HepG2 (cell line): Measurements from ENCODE around the gene FAM3B. TPM values are rescaled to one million over a fixed set of nuclear protein-coding genes. Genes with fewer than 3 reads are reported as not detected.

Experiments used
- ELF3 ChIP-seq: IDR thresholded peaks from 2 replicates; pipeline ENCODE4 v1.6.1; 2016; ENCODE audit warnings: missing genetic modification reagents, missing compliant biosample characterization
- EP300 ChIP-seq, 3 experiments: sonication (generic) in 1 of 3; formaldehyde crosslinking in 1 of 3; IDR thresholded peaks; 2 replicates each; pipeline versions ENCODE4 v1.5.1 to v1.6.1; 2011 to 2020; ENCODE audit warnings: low read depth in 2 of 3, low read length in 2 of 3, borderline replicate concordance in 1 of 3, improper control_type of control experiment in 1 of 3, mild to moderate bottlenecking in 1 of 3, missing genetic modification reagents in 1 of 3, moderate library complexity in 1 of 3
- FOXA1 ChIP-seq, 2 experiments: fragments of 450-650 bp in 1 of 2; sonication (generic) in 1 of 2; formaldehyde crosslinking in 1 of 2; IDR thresholded peaks; 2 replicates each; pipeline versions ENCODE4 v1.4.0 to v1.6.1; 2016 to 2020; ENCODE audit warnings: missing genetic modification reagents in 1 of 2
- HDAC2 ChIP-seq: sonication (generic); formaldehyde crosslinking; IDR thresholded peaks from 2 replicates; pipeline ENCODE4 v1.4.0; 2020; ENCODE audit warnings: missing genetic modification reagents
- MEF2D ChIP-seq: sonication (generic); formaldehyde crosslinking; IDR thresholded peaks from 2 replicates; pipeline ENCODE4 v1.5.1; 2020; ENCODE audit warnings: mild to moderate bottlenecking, missing genetic modification reagents
- MEIS1 ChIP-seq: sonication (generic); formaldehyde crosslinking; IDR thresholded peaks from 2 replicates; pipeline ENCODE4 v1.9.0; 2021; ENCODE audit warnings: mild to moderate bottlenecking, missing genetic modification reagents, moderate library complexity, borderline replicate concordance
- NFATC3 ChIP-seq: sonication (generic); formaldehyde crosslinking; IDR thresholded peaks from 2 replicates; pipeline ENCODE4 v1.5.1; 2020; ENCODE audit warnings: mild to moderate bottlenecking, missing genetic modification reagents
- POLR2A ChIP-seq, 2 experiments: IDR thresholded peaks; 2 replicates each; pipeline ENCODE4 v1.6.1; 2011; ENCODE audit warnings: low read depth in 2 of 2, low read length in 2 of 2, mild to moderate bottlenecking in 1 of 2, moderate library complexity in 1 of 2; ENCODE audit not compliant: insufficient read depth in 1 of 2
- ZBTB21 ChIP-seq: sonication (generic); formaldehyde crosslinking; IDR thresholded peaks from 2 replicates; pipeline ENCODE4 v1.4.0; 2020; ENCODE audit warnings: missing genetic modification reagents
- ZBTB3 ChIP-seq: sonication (generic); formaldehyde crosslinking; IDR thresholded peaks from 2 replicates; pipeline ENCODE4 v1.4.0; 2020; ENCODE audit warnings: low read depth, mild to moderate bottlenecking, moderate library complexity, missing genetic modification reagents, borderline replicate concordance
- ZSCAN22 ChIP-seq: sonication (generic); formaldehyde crosslinking; IDR thresholded peaks from 2 replicates; pipeline ENCODE4 v1.4.0; 2020; ENCODE audit warnings: mild to moderate bottlenecking, missing genetic modification reagents
- polyA plus RNA-seq, 8 experiments: library from polyadenylated mRNA; depleted of rRNA in 3 of 8; stranded (reverse) in 7 of 8; unstranded in 1 of 8; fragments of >200 nt; fragmentation: Illumina TruSeq in 4 of 8; extraction: Trizol in 4 of 8; gene quantifications; 2 replicates each; pipeline versions ENCODE4 v1.2.1 to v1.2.3, GENCODE V29; 2011 to 2016; ENCODE audit warnings: low read depth in 4 of 8, missing spikeins in 1 of 8, mixed read lengths in 1 of 8; ENCODE audit not compliant: insufficient read depth in 1 of 8
- total RNA-seq, 5 experiments: library from RNA; depleted of rRNA; stranded (reverse); fragments of >200 nt; fragmentation: Illumina TruSeq; extraction: Trizol; gene quantifications; 2 replicates each; pipeline ENCODE4 v1.2.3, GENCODE V29; 2016; ENCODE audit warnings: low read depth in 1 of 5
- TF ChIP-seq, protein P1 (sequence below): sonication (generic); formaldehyde crosslinking; IDR thresholded peaks from one replicate; pipeline ENCODE4 v1.5.1; 2020; ENCODE audit warnings: mild to moderate bottlenecking, missing genetic modification reagents; ENCODE audit errors: not compliant biosample characterization
- TF ChIP-seq, protein P2 (sequence below): IDR thresholded peaks from 2 replicates; pipeline ENCODE4 v1.4.0; 2020; ENCODE audit warnings: mild to moderate bottlenecking, missing genetic modification reagents

Gene FAM3B
- total and polyA plus RNA-seq, 2 of the 13 experiments (the other 11 are each of a cell fraction or from before 2014, with no cell fraction given) = 46.5 to 62.0 TPM

DNA sequence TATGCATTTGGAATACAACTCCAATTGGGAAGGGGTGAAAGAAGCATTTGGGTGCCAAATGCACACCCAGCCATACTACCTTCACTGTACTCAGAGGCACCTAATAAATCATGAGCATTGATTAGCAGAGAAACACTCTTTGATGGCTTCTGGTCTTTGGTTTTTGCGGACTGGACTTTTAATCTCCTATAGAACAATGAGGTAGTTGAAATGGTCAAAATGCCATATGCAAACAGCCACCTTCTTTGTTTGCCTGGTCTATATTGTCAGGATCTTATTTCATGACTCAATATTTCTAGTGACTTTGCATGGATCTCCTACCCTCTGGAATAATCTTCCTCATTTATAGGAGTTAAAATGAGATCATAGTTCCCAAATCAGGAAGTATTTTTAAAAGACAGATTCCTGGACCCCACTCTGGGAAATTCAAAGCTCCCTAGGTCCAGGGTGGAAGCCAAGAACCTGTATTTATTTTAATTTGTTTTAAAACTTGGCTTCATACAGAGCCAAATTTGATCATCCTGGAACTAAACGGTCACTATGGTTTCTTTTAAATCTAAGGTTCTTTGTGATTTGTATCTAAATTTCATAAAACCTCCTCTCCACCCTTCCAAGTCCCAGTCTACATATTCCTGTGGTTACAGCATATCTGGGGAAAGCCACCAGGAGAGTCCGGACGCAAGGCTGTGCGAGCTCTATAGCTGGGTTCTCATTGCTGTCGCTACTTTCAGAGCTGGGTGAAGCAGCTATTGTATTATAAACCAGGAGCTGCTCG, 8.7 kb downstream of the FAM3B start (continued):
- TF ChIP-seq, protein P1, sequence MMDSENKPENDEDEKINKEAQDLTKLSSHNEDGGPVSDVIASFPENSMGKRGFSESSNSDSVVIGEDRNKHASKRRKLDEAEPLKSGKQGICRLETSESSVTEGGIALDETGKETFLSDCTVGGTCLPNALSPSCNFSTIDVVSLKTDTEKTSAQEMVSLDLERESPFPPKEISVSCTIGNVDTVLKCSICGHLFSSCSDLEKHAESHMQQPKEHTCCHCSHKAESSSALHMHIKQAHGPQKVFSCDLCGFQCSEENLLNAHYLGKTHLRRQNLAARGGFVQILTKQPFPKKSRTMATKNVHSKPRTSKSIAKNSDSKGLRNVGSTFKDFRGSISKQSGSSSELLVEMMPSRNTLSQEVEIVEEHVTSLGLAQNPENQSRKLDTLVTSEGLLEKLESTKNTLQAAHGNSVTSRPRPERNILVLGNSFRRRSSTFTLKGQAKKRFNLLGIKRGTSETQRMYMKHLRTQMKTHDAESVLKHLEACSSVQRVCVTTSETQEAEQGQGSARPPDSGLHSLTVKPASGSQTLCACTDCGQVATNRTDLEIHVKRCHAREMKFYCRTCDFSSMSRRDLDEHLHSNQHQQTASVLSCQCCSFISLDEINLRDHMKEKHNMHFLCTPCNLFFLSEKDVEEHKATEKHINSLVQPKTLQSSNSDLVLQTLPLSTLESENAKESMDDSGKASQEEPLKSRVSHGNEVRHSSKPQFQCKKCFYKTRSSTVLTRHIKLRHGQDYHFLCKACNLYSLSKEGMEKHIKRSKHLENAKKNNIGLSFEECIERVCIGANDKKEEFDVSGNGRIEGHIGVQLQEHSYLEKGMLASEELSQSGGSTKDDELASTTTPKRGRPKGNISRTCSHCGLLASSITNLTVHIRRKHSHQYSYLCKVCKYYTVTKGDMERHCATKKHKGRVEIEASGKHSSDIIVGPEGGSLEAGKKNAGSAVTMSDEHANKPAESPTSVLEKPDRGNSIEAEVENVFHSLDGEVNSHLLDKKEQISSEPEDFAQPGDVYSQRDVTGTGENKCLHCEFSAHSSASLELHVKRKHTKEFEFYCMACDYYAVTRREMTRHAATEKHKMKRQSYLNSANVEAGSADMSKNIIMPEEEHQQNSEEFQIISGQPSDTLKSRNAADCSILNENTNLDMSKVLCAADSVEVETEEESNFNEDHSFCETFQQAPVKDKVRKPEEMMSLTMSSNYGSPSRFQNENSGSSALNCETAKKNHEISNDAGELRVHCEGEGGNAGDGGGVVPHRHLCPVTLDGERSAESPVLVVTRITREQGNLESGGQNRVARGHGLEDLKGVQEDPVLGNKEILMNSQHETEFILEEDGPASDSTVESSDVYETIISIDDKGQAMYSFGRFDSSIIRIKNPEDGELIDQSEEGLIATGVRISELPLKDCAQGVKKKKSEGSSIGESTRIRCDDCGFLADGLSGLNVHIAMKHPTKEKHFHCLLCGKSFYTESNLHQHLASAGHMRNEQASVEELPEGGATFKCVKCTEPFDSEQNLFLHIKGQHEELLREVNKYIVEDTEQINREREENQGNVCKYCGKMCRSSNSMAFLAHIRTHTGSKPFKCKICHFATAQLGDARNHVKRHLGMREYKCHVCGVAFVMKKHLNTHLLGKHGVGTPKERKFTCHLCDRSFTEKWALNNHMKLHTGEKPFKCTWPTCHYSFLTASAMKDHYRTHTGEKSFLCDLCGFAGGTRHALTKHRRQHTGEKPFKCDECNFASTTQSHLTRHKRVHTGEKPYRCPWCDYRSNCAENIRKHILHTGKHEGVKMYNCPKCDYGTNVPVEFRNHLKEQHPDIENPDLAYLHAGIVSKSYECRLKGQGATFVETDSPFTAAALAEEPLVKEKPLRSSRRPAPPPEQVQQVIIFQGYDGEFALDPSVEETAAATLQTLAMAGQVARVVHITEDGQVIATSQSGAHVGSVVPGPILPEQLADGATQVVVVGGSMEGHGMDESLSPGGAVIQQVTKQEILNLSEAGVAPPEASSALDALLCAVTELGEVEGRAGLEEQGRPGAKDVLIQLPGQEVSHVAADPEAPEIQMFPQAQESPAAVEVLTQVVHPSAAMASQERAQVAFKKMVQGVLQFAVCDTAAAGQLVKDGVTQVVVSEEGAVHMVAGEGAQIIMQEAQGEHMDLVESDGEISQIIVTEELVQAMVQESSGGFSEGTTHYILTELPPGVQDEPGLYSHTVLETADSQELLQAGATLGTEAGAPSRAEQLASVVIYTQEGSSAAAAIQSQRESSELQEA (CRISPR knock-in tag) = no peak
- TF ChIP-seq EP300 (IDR thresholded peaks at IDR 0.05; ENCODE audit: low read depth in 2 of 2, low read length in 2 of 2) (peak in 1 of 2 experiments; percentile 41; a peak in 1 of 4 replicates), EP300 (CRISPR knock-in tag; IDR thresholded peaks at IDR 0.05; ENCODE audit: borderline replicate concordance) (0 out of 2 replicates have a peak, but pooled peaks have one; percentile 16), HDAC2 (CRISPR knock-in tag) (peak; percentile 16; the same call in 1 of the 2 replicates), ZSCAN22 (CRISPR knock-in tag) (no peak), MEF2D (CRISPR knock-in tag) (no peak), ELF3 (0 out of 2 replicates have a peak, but pooled peaks have one; percentile 26), MEIS1 (CRISPR knock-in tag) (no peak), ZBTB21 (peak; percentile 26; the same call in 1 of the 2 replicates), POLR2A (IDR thresholded peaks at IDR 0.05; ENCODE audit: insufficient read depth in 1 of 2, low read depth in 2 of 2, low read length in 2 of 2) (no peak), FOXA1 (IDR thresholded peaks at IDR 0.05) (no peak), FOXA1 (CRISPR knock-in tag; IDR thresholded peaks at IDR 0.05) (0 out of 2 replicates have a peak, but pooled peaks have one; percentile 21), NFATC3 (CRISPR knock-in tag) (no peak), ZBTB3 (CRISPR knock-in tag) (no peak)
- TF ChIP-seq, protein P2, sequence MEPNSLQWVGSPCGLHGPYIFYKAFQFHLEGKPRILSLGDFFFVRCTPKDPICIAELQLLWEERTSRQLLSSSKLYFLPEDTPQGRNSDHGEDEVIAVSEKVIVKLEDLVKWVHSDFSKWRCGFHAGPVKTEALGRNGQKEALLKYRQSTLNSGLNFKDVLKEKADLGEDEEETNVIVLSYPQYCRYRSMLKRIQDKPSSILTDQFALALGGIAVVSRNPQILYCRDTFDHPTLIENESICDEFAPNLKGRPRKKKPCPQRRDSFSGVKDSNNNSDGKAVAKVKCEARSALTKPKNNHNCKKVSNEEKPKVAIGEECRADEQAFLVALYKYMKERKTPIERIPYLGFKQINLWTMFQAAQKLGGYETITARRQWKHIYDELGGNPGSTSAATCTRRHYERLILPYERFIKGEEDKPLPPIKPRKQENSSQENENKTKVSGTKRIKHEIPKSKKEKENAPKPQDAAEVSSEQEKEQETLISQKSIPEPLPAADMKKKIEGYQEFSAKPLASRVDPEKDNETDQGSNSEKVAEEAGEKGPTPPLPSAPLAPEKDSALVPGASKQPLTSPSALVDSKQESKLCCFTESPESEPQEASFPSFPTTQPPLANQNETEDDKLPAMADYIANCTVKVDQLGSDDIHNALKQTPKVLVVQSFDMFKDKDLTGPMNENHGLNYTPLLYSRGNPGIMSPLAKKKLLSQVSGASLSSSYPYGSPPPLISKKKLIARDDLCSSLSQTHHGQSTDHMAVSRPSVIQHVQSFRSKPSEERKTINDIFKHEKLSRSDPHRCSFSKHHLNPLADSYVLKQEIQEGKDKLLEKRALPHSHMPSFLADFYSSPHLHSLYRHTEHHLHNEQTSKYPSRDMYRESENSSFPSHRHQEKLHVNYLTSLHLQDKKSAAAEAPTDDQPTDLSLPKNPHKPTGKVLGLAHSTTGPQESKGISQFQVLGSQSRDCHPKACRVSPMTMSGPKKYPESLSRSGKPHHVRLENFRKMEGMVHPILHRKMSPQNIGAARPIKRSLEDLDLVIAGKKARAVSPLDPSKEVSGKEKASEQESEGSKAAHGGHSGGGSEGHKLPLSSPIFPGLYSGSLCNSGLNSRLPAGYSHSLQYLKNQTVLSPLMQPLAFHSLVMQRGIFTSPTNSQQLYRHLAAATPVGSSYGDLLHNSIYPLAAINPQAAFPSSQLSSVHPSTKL = peak; percentile 58
